ENCODE results near the gene KMT2E.

The KMT2E gene

DNA sequence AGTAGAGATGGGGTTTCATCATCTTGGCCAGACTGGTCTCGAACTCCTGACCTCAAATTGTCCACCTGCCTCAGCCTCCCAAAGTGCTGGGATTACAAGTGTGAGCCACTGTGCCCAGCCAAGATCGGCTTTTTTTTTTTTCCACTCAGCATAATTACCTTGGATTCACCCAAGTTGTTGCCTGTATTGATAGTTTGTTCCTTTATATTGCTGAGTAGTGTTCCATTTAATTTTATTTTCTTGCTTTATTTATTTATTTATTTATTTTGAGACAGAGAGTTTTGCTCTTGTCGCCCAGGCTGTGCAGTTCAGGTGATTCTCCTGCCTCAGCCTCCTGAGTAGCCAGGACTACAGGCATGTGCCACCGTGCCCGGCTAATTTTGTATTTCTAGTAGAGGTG, 21.3 kb downstream of the KMT2E start:
- Histone ChIP-seq H3K9me3 (ENCODE audit: control insufficient read depth, insufficient read depth, low read length) (no peaks in the 10 kb centered on the region), H3K27me3 (ENCODE audit: control insufficient read depth, low read length) (no peaks in the 10 kb centered on the region), H3K4me2 (ENCODE audit: low read length) (no peak overlapping the region), H3F3A (ENCODE audit: control insufficient read depth, insufficient read depth) (peaks cover 30% of the 10 kb centered on the region), H3K4me1 (ENCODE audit: control insufficient read depth, low read length) (peaks cover 48% of the 10 kb centered on the region), H3K4me3 (ENCODE audit: low read length) (no peak overlapping the region), H4K20me1 (ENCODE audit: control insufficient read depth, insufficient read depth, low read depth, low read length) (peaks cover 26% of the 10 kb centered on the region), H3K27ac (ENCODE audit: low read depth, low read length) (no peak overlapping the region), H3K36me3 (ENCODE audit: control insufficient read depth, low read length) (peaks cover 53% of the 10 kb centered on the region), H3K9me2 (replicated peaks; ENCODE audit: control insufficient read depth, low read length) (no peaks in the 10 kb centered on the region), H3K79me2 (ENCODE audit: control insufficient read depth, low read length) (peaks cover 99% of the 10 kb centered on the region)
- TF ChIP-seq, protein P1, sequence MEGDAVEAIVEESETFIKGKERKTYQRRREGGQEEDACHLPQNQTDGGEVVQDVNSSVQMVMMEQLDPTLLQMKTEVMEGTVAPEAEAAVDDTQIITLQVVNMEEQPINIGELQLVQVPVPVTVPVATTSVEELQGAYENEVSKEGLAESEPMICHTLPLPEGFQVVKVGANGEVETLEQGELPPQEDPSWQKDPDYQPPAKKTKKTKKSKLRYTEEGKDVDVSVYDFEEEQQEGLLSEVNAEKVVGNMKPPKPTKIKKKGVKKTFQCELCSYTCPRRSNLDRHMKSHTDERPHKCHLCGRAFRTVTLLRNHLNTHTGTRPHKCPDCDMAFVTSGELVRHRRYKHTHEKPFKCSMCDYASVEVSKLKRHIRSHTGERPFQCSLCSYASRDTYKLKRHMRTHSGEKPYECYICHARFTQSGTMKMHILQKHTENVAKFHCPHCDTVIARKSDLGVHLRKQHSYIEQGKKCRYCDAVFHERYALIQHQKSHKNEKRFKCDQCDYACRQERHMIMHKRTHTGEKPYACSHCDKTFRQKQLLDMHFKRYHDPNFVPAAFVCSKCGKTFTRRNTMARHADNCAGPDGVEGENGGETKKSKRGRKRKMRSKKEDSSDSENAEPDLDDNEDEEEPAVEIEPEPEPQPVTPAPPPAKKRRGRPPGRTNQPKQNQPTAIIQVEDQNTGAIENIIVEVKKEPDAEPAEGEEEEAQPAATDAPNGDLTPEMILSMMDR (IDR thresholded peaks at IDR 0.05; ENCODE audit: low read depth, low read length, poor library complexity, severe bottlenecking): no peak
- TF ChIP-seq EZH2phosphoT487 (IDR thresholded peaks at IDR 0.05; ENCODE audit: borderline replicate concordance, low read length): no peak

DNA sequence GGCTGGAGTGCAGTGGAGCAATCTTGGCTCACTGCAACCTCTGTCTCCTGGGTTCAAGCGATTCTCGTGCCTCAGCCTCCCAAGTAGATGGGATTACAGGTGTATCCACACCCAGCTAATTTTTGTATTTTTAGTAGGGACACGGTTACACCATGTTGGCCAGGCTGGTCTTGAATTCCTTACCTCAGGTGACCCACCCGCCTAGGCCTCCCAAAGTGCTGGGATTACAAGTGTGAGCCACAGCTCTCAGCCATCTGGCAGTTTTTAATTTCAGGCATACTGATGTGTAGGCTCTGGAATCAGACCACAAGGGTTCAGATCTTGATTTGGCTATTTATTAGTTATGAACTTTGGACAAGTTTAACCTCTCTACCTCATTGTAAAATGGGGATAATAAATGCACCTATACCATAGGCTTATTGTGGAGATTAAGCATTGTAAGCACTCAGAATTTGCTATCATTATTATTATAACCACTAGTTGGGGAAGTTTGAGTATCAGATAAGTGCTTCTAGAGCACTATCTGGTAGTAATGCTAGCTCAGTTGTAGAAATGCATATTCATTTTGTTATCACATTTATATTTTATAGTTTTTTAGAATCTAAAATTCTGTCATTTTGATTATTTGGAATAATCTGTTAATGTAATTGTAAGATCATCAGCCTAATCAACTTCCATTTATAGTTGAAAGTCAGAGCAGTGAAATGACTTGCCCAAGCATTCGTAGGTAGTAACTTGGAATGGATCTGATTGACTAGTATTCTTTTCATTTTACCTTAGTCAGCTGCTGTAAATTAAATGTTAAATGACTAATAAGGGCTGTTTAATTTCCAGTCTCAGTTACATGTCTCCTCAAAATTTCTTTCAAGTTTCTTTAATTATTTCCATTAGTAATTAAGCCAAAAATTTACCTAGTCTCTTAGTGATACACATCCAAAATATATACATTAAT, 22.5 kb downstream of the KMT2E start:
- Histone ChIP-seq H3K79me2 (ENCODE audit: control insufficient read depth, low read length) (peaks cover 99% of the 10 kb centered on the region), H4K20me1 (ENCODE audit: control insufficient read depth, insufficient read depth, low read depth, low read length) (peaks cover 25% of the 10 kb centered on the region), H3K4me1 (ENCODE audit: control insufficient read depth, low read length) (peaks cover 45% of the 10 kb centered on the region), H3K9me2 (replicated peaks; ENCODE audit: control insufficient read depth, low read length) (no peaks in the 10 kb centered on the region), H3K4me2 (ENCODE audit: low read length) (no peak overlapping the region), H3K36me3 (ENCODE audit: control insufficient read depth, low read length) (peaks cover 60% of the 10 kb centered on the region), H3K4me3 (ENCODE audit: low read length) (no peak overlapping the region), H3F3A (ENCODE audit: control insufficient read depth, insufficient read depth) (peaks cover 35% of the 10 kb centered on the region), H3K27ac (ENCODE audit: low read depth, low read length) (no peak overlapping the region), H3K27me3 (ENCODE audit: control insufficient read depth, low read length) (no peaks in the 10 kb centered on the region), H3K9me3 (ENCODE audit: control insufficient read depth, insufficient read depth, low read length) (no peaks in the 10 kb centered on the region)
- TF ChIP-seq EZH2phosphoT487 (IDR thresholded peaks at IDR 0.05; ENCODE audit: borderline replicate concordance, low read length): no peak

DNA sequence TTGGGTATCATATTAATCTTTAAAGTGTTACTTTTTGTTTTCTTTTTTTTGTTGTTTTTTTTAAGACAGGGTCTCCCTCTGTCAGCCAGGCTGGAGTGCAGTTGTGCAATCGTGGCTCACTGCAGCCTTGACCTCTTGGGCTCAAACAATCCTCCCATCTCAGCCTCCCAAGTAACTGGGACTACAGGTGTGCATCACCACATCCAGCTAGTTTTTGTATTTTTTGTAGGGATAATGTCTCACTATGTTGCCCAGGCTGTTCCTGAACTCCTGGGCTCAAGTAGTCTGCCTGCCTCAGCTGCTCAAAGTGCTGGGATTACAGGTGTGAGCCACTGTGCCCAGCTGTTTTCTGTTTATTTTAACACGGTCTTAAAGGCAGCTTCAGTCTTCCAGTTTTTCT, 23.3 kb downstream of the KMT2E start:
- TF ChIP-seq, protein P1 (IDR thresholded peaks at IDR 0.05; ENCODE audit: low read depth, low read length, poor library complexity, severe bottlenecking): no peak
- no peak for TF ChIP-seq EZH2phosphoT487 (IDR thresholded peaks at IDR 0.05; ENCODE audit: borderline replicate concordance, low read length)
- no peak overlapping the region for H3K4me3 ChIP-seq (ENCODE audit: low read length)
- H3K36me3 ChIP-seq (ENCODE audit: control insufficient read depth, low read length): peaks cover 69% of the 10 kb centered on the region
- no peak overlapping the region for H3K27ac ChIP-seq (ENCODE audit: low read depth, low read length)
- peaks cover 45% of the 10 kb centered on the region for H3K4me1 ChIP-seq (ENCODE audit: control insufficient read depth, low read length)
- H3K9me3 ChIP-seq (ENCODE audit: control insufficient read depth, insufficient read depth, low read length): no peaks in the 10 kb centered on the region
- H3K79me2 ChIP-seq (ENCODE audit: control insufficient read depth, low read length): peaks cover 98% of the 10 kb centered on the region
- H3K4me2 ChIP-seq (ENCODE audit: low read length): no peak overlapping the region
- no peaks in the 10 kb centered on the region for H3K27me3 ChIP-seq (ENCODE audit: control insufficient read depth, low read length)
- peaks cover 35% of the 10 kb centered on the region for H3F3A ChIP-seq (ENCODE audit: control insufficient read depth, insufficient read depth)
- peaks cover 25% of the 10 kb centered on the region for H4K20me1 ChIP-seq (ENCODE audit: control insufficient read depth, insufficient read depth, low read depth, low read length)
- H3K9me2 ChIP-seq (replicated peaks; ENCODE audit: control insufficient read depth, low read length): no peaks in the 10 kb centered on the region

All from DOHH2 (cell line).